MG63 (cell line): Measurements from ENCODE around the gene MTX1. TPM values are rescaled to one million over a fixed set of nuclear protein-coding genes. Genes with fewer than 3 reads are reported as not detected.

ENCODE experiments used
- DNase-seq: peaks from one replicate; pipeline ENCODE4 v3.0.0-alpha.2; 2020
- H3K27me3 ChIP-seq: fragments of 250-450 bp; sonication (Bioruptor Pico); 2 replicates; pipeline ENCODE4 v1.5.1; 2020; ENCODE audit warnings: mild to moderate bottlenecking, moderate library complexity
- H3K36me3 ChIP-seq: fragments of 250-450 bp; sonication (Bioruptor Pico); 2 replicates; pipeline ENCODE4 v1.5.1; 2020; ENCODE audit warnings: mild to moderate bottlenecking, moderate library complexity
- H3K4me3 ChIP-seq: fragments of 250-450 bp; sonication (Bioruptor Pico); 2 replicates; pipeline ENCODE4 v1.5.1; 2020; ENCODE audit warnings: mild to moderate bottlenecking, moderate library complexity
- H3K9me3 ChIP-seq: fragments of 250-450 bp; sonication (Bioruptor Pico); 2 replicates; pipeline ENCODE4 v1.5.1; 2020; ENCODE audit warnings: mild to moderate bottlenecking, moderate library complexity
- total RNA-seq: library from RNA; depleted of rRNA; stranded (reverse); fragments of >200 nt; shearing (Covaris generic); gene quantifications from 2 replicates; pipeline ENCODE4 v1.2.3, GENCODE V29; 2014; ENCODE audit warnings: low replicate concordance

Gene MTX1
- total RNA-seq, 1 experiment from 2014 or later = 97.2 TPM

GRCh38 chr1:155172732-155173477 lies 35.6 kb upstream of the MTX1 start, which contains the start of gene KRTCAP2:
TSS of gene KRTCAP2 (minus strand) at chr1:155173304. CDS start at chr1:155173224, 80 bp downstream.
- Histone ChIP-seq H3K9me3 (no peaks in the 10 kb centered on the region), H3K36me3 (peaks cover 27% of the 10 kb centered on the region), H3K27me3 (no peaks in the 10 kb centered on the region), H3K4me3 (peak within 1 kb of the TSS; percentile 98)
- DNase-seq = peak; percentile 97

- Histone ChIP-seq H3K4me3 (peak within 1 kb of the TSS; percentile 98), H3K9me3 (no peaks in the 10 kb centered on the region), H3K27me3 (no peaks in the 10 kb centered on the region), H3K36me3 (peaks cover 26% of the 10 kb centered on the region)
- DNase-seq = peak; percentile 41
Measured at GRCh38 chr1:155173478-155174323, 34.8 kb upstream of the MTX1 start, which contains the start of gene TRIM46. TSS of gene TRIM46 (plus strand) at chr1:155173849. CDS start at chr1:155173967, 118 bp downstream.

- peaks cover 20% of the 10 kb centered on the region for H3K36me3 ChIP-seq
- no peak for DNase-seq
- H3K4me3 ChIP-seq = no peak overlapping the region
- no peaks in the 10 kb centered on the region for H3K27me3 ChIP-seq
- no peaks in the 10 kb centered on the region for H3K9me3 ChIP-seq
Measured at GRCh38 chr1:155174324-155175280, 33.9 kb upstream of the MTX1 start.

- no peak for DNase-seq
- Histone ChIP-seq H3K27me3 (no peaks in the 10 kb centered on the region), H3K36me3 (peaks cover 18% of the 10 kb centered on the region), H3K9me3 (no peaks in the 10 kb centered on the region), H3K4me3 (no peak overlapping the region)
Measured at GRCh38 chr1:155175281-155175926, 33.1 kb upstream of the MTX1 start.

GRCh38 chr1:155175927-155176371 lies 32.5 kb upstream of the MTX1 start:
- H3K9me3 ChIP-seq = no peaks in the 10 kb centered on the region
- no peak overlapping the region for H3K4me3 ChIP-seq
- peaks cover 12% of the 10 kb centered on the region for H3K36me3 ChIP-seq
- DNase-seq = no peak
- H3K27me3 ChIP-seq = no peaks in the 10 kb centered on the region

- H3K4me3 ChIP-seq = no peak overlapping the region
- no peaks in the 10 kb centered on the region for H3K27me3 ChIP-seq
- peak; percentile 76 for DNase-seq
- H3K36me3 ChIP-seq = peaks cover 6% of the 10 kb centered on the region
- H3K9me3 ChIP-seq = no peaks in the 10 kb centered on the region
Measured at GRCh38 chr1:155176544-155177071, 31.9 kb upstream of the MTX1 start.

GRCh38 chr1:155177192-155177917 lies 31.1 kb upstream of the MTX1 start:
- no peaks in the 10 kb centered on the region for H3K9me3 ChIP-seq
- no peak overlapping the region for H3K4me3 ChIP-seq
- peaks cover 3% of the 10 kb centered on the region; the same call in 1 of the 2 replicates for H3K36me3 ChIP-seq
- H3K27me3 ChIP-seq = no peaks in the 10 kb centered on the region
- DNase-seq = no peak

- H3K36me3 ChIP-seq = peaks cover 2% of the 10 kb centered on the region; the same call in 1 of the 2 replicates
- H3K27me3 ChIP-seq = no peaks in the 10 kb centered on the region
- H3K4me3 ChIP-seq = no peak overlapping the region
- no peaks in the 10 kb centered on the region for H3K9me3 ChIP-seq
- DNase-seq = no peak
Measured at GRCh38 chr1:155177918-155178281, 30.6 kb upstream of the MTX1 start.

GRCh38 chr1:155178441-155179111 lies 29.9 kb upstream of the MTX1 start:
- Histone ChIP-seq H3K36me3 (no peaks in the 10 kb centered on the region), H3K4me3 (no peak overlapping the region), H3K27me3 (no peaks in the 10 kb centered on the region), H3K9me3 (no peaks in the 10 kb centered on the region)
- no peak for DNase-seq

- DNase-seq = no peak
- no peak overlapping the region for H3K4me3 ChIP-seq
- no peaks in the 10 kb centered on the region for H3K27me3 ChIP-seq
- no peaks in the 10 kb centered on the region for H3K9me3 ChIP-seq
- no peaks in the 10 kb centered on the region for H3K36me3 ChIP-seq
Measured at GRCh38 chr1:155179112-155180031, 29.1 kb upstream of the MTX1 start.

GRCh38 chr1:155181371-155182051 lies 27.0 kb upstream of the MTX1 start:
- Histone ChIP-seq H3K27me3 (no peaks in the 10 kb centered on the region), H3K4me3 (no peak overlapping the region), H3K36me3 (no peaks in the 10 kb centered on the region), H3K9me3 (no peaks in the 10 kb centered on the region)
- DNase-seq = no peak

- no peaks in the 10 kb centered on the region for H3K36me3 ChIP-seq
- no peak overlapping the region for H3K4me3 ChIP-seq
- no peak for DNase-seq
- no peaks in the 10 kb centered on the region for H3K27me3 ChIP-seq
- no peaks in the 10 kb centered on the region for H3K9me3 ChIP-seq
Measured at GRCh38 chr1:155182052-155182550, 26.4 kb upstream of the MTX1 start.

GRCh38 chr1:155183775-155184221 lies 24.7 kb upstream of the MTX1 start:
- no peak for DNase-seq
- no peaks in the 10 kb centered on the region for H3K27me3 ChIP-seq
- H3K4me3 ChIP-seq = no peak overlapping the region
- no peaks in the 10 kb centered on the region for H3K9me3 ChIP-seq
- no peaks in the 10 kb centered on the region for H3K36me3 ChIP-seq
